ENCODE results near the gene MBOAT2. TPM values are rescaled to one million over a fixed set of nuclear protein-coding genes. Genes with fewer than 3 reads are reported as not detected.

The MBOAT2 gene
- total and polyA plus RNA-seq, 4 donors = 9.0 to 72.9 (median 16.8) TPM

GRCh38 chr2:9008951-9009664 is 5.6 kb upstream of the MBOAT2 start:
- WGBS, 2 donors = 74 to 82% methylated on average over 1 of the region's 1 CpG
- no peaks in the 10 kb centered on the region for H3K36me3 ChIP-seq (ENCODE audit: control insufficient read depth in 4 of 4, insufficient read depth in 4 of 4, low read length in 4 of 4)
- no peak for ATAC-seq (ENCODE audit: insufficient read depth, low FRiP score)

GRCh38 chr2:9006368-9006767 is 2.9 kb upstream of the MBOAT2 start:
- no peak for ATAC-seq (ENCODE audit: insufficient read depth, low FRiP score)
- H3K36me3 ChIP-seq (ENCODE audit: control insufficient read depth in 4 of 4, insufficient read depth in 4 of 4, low read length in 4 of 4) = no peaks in the 10 kb centered on the region

More at GRCh38 chr2:9008951-9009664, 5.6 kb upstream of the MBOAT2 start:
- Histone ChIP-seq H3K4me3 (no peak overlapping the region), H3K27me3 (ENCODE audit: control insufficient read depth in 3 of 3, insufficient read depth in 3 of 3, low read length in 2 of 3) (no peaks in the 10 kb centered on the region), H3K27ac (ENCODE audit: low read depth in 1 of 2, low read length in 1 of 2) (no peak overlapping the region), H3K9me3 (ENCODE audit: control insufficient read depth in 4 of 4, insufficient read depth in 3 of 4, low read length in 3 of 4) (no peaks in the 10 kb centered on the region), H3K9ac (ENCODE audit: insufficient read depth in 1 of 2, low read length in 2 of 2) (no peak overlapping the region), H3K4me1 (ENCODE audit: control insufficient read depth in 5 of 5, insufficient read depth in 5 of 5, low read length in 5 of 5) (peaks cover 0 to 22% (median 0%) of the 10 kb centered on the region in 5 donors)
- DNase-seq = peak in 1 of 3 donors; percentile 51
- TF ChIP-seq CTCF (IDR thresholded peaks at IDR 0.05; ENCODE audit: control extremely low read depth, extremely low read depth) = no peak

GRCh38 chr2:9004338-9005204 is 1.1 kb upstream of the MBOAT2 start:
- Histone ChIP-seq H3K27me3 (ENCODE audit: control insufficient read depth in 3 of 3, insufficient read depth in 3 of 3, low read length in 2 of 3) (no peaks in the 10 kb centered on the region), H3K4me1 (ENCODE audit: control insufficient read depth in 5 of 5, insufficient read depth in 5 of 5, low read length in 5 of 5) (peaks cover 0 to 37% (median 2%) of the 10 kb centered on the region in 5 donors), H3K27ac (ENCODE audit: low read depth in 1 of 2, low read length in 1 of 2) (peak overlapping the region; percentile 73 to 97), H3K36me3 (ENCODE audit: control insufficient read depth in 4 of 4, insufficient read depth in 4 of 4, low read length in 4 of 4) (no peaks in the 10 kb centered on the region), H3K4me3 (peak overlapping the region; percentile 64), H3K9me3 (ENCODE audit: control insufficient read depth in 4 of 4, insufficient read depth in 3 of 4, low read length in 3 of 4) (no peaks in the 10 kb centered on the region), H3K9ac (ENCODE audit: insufficient read depth in 1 of 2, low read length in 2 of 2) (peak overlapping the region; percentile 50 to 66)
- 17 to 20% methylated on average over 25 of the region's 25 CpGs for WGBS, 2 donors
- DNase-seq (no peak), ATAC-seq (ENCODE audit: insufficient read depth, low FRiP score) (no peak)
- TF ChIP-seq CTCF (IDR thresholded peaks at IDR 0.05; ENCODE audit: control extremely low read depth, extremely low read depth) = no peak

More at GRCh38 chr2:9006368-9006767, 2.9 kb upstream of the MBOAT2 start:
- H3K4me3 ChIP-seq = no peak overlapping the region
- no peak overlapping the region for H3K9ac ChIP-seq (ENCODE audit: insufficient read depth in 1 of 2, low read length in 2 of 2)
- TF ChIP-seq CTCF (IDR thresholded peaks at IDR 0.05; ENCODE audit: control extremely low read depth, extremely low read depth) = no peak
- H3K27me3 ChIP-seq (ENCODE audit: control insufficient read depth in 3 of 3, insufficient read depth in 3 of 3, low read length in 2 of 3) = no peaks in the 10 kb centered on the region
- H3K9me3 ChIP-seq (ENCODE audit: control insufficient read depth in 4 of 4, insufficient read depth in 3 of 4, low read length in 3 of 4) = no peaks in the 10 kb centered on the region
- DNase-seq = no peak
- WGBS, 2 donors = 96 to 99% methylated on average over 3 of the region's 3 CpGs
- no peak overlapping the region for H3K27ac ChIP-seq (ENCODE audit: low read depth in 1 of 2, low read length in 1 of 2)
- H3K4me1 ChIP-seq (ENCODE audit: control insufficient read depth in 5 of 5, insufficient read depth in 5 of 5, low read length in 5 of 5) = peaks cover 0 to 36% (median 2%) of the 10 kb centered on the region in 5 donors

Data from lung (tissue), 12 donors.